GM21390 (cell line): Measurements from ENCODE around the gene PSMG3.
A peak's percentile ranks its signal among the peaks of the same experiment; 100 is the strongest.
"Not testable (repeated sequence)": the region's sequence is repeated elsewhere in the genome, so short reads cannot be mapped to it uniquely, and the experiment has no call there.

Experiments used
- ATAC-seq: cut with Tn5 transposase; IDR thresholded peaks from one replicate; pipeline ENCODE4 v1.9.1; 2021; ENCODE audit not compliant: unreplicated experiment

PSMG3 gene

DNA sequence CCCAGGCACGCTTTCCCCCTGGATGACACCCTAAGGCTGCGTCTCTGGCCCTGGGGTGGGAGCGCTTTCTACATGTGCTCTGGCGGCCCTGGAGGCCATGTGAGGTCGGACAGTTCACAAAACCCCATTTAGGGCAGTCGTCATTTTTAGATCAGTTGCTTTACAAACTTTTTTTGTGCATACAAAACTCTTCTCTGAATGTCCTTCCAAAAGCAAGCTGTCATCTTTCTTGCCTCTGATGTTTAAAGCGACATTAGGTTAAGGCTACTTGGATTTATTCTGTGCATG lies 33.4 kb downstream of the PSMG3 start:
- ATAC-seq: no peak

DNA sequence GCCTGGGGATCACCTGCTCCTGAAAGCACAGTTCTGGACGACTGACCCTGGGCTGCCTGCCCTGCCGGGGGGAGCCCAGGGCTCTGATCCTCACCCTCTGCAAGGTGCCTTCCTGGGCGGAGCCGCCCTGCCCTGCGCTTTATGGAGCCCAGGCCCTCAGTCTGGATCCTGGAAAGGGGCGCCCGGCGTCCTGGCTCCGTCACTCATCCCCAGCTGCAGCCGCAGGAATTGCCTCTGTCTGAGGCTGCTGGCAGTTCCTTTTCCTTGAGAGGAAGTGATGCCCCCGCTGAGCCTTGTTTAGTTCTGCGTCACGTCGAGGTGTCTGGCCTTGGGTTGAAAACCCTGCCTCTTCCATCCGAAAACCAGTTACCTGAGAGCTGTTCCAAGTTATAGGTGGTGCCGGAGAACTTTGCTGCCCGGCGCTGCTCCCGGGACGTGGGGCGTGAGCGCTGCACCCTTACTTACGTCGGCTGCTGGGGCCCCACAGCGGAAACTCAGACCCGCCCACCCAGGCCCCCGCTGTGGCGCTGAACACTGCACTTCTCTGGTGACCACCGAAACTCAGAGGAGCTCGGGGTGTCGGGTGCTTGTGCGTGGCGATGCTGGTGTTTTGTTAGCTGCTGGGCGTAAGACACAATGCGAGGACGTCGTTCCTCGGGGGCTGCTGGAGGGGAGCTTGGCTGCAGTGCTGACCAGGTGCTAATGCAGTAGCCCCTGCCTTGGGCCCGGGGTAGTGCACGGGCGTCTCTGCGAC lies 34.0 kb downstream of the PSMG3 start:
- ATAC-seq: no peak

DNA sequence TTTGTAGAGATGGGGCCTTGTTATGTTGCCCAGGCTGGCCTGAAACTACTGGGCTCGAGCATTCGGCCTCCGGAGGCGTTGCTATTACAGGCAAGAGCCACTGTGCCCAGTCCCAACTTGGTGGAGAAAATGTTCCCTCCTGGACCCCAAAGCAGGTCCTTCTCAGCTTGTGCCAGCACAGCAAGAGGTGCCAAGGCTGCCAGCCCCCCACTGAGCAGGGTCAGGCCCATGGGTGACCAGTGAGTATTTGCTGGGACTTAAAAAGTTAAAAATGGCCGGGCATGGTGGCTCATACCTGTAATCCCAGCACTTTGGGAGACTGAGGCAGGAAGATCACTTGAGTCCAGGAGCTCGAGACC lies 34.8 kb downstream of the PSMG3 start:
- no peak for ATAC-seq

DNA sequence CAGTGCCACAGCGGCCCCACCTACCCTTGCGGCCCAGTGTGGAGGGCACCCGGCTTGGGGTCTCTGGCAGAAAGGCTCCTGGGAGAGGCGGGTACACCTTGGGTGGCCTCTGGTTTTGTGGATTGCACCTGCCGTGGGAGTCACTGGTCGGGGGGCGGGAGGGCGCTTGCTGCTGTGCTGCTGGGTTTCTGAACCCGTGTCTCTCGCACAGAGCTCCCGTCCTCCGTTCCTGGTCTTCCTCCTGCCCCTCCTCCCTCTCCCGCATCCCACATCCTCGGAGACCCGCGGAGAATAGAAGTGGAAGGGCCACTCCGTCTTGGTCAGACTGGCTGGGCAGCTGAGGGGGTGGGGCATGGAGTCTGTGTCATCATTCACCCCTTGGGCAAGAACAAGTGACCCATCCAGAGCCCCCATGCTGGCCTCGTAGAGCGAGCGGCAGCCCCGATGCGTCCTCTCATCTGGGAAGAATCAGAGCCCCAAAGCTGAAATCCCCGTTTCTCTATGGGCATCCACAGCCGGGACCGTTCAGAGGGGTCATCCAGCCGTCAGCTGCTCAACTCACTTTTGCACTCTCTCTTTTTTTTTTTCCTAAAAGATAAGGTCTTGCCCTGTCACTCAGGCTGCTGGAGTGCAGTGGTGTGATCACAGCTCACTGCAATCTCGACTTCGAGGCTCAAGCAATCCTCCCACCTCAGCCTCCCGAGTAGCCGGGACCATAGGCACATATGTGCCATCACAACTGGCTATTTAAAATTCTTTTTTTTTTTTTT lies 35.3 kb downstream of the PSMG3 start:
- no peak for ATAC-seq

DNA sequence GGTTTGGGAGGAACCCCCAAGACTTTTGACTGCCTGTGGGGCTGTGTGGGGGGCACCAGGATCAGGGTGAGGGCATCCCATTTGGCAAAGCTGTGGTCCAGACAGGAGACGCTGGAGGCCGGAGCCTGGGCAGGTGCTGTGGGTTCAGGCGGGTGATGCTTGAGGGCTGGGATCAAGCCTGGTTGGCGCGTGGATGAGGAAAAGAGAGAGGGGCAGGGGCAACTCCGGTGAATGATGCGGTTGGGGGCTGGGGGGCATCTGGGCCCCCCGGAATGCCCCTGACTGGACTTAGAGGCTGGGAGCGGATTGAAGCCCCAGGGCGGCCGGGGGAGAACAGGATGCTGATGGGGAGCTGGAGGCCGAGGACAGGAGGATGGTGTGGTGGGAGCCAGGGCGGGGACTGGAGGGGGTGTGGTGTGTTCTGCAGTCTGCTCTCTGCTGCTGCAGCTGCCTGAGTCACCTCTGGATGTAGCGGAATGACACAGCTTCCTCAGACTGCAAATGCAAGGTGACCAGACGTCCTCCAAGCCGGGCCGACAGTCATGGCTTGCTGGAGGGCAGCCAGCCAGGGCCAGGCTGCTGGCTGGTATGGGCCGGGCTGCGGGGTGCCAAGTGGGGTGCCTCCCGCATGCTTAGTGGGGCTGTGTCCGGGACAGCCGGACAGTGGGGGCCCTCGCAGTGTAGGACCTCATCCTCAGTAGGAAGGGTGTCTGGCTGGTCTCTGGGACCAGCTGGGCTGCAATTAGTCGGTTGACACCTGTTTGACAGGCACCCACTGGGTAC lies 36.1 kb downstream of the PSMG3 start:
- ATAC-seq: no peak

DNA sequence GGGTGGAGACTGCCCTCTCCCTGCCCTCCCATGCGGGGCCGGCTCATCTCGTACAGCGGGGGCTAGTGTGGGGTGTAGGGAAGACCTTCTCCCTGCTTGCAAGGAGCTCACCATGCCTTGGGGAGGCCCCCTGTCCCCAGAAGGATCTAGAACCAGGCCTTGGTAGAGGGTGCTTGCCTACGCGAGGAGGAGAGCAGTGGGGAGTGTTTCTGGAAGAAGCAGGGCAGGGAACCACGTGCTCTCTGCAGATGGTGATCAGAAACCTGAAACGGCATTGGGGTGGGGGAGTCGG lies 36.6 kb downstream of the PSMG3 start:
- no peak for ATAC-seq

DNA sequence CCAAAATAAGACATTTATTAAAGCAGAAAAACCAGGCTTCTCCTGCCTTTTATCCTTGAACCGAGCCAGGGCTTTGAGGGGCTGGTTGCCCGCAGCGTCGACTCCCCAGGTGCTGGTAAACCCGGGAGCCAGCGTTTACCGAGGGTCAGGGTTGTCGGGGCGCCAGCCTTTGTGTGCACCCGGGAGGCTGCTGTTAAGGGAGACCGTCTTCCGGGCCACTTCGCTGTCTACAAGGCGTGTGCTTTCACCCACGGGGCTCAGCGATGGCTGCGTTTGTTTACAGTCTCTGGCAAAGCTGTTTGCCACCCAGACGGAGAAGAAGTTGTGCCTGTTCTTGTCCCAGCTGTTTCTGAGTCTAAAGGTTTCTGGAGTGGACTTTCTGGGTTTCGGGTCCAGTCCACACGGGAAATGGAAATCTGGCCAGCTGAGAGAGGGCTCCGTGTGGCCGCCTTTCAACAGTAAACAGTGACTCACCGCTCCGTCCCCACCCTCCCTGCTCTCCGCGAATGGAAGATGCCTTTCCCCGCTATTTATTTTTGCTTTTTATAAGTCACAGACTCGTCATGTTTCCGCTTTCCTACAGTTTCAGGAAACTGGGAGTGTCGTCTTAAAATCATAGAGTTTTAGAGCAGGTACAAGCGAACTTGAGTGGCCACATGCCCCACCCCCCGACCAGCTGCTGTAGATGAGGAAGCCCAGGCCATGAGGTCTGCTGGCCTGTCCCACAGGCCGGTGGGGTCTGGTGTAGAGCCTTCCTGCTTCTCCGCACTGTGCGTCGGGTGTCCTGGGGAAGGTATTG lies 37.2 kb downstream of the PSMG3 start:
- ATAC-seq: no peak

DNA sequence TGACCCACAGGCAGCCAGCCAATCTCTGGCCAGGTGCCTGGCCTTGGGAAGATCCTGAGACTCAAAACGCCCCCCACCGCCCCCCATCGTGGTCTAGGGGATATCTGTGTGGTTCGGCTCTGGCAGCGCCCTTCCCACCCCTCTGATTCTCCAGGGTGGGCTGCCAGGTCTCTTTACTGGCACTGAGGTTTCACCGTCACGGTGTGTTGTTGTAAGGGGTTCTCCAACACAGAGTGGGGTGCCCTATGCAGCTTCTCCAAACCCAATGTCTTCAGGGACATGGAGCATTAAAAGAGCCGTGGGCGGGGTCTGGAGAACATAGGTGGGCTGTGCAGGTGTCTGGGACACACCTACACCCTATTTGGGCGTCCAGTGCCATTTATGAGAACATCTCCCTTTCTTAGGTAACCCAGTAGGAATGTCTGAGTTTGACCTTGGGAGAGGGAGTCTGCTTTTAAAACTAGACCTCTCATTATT lies 37.8 kb downstream of the PSMG3 start:
- no peak for ATAC-seq

DNA sequence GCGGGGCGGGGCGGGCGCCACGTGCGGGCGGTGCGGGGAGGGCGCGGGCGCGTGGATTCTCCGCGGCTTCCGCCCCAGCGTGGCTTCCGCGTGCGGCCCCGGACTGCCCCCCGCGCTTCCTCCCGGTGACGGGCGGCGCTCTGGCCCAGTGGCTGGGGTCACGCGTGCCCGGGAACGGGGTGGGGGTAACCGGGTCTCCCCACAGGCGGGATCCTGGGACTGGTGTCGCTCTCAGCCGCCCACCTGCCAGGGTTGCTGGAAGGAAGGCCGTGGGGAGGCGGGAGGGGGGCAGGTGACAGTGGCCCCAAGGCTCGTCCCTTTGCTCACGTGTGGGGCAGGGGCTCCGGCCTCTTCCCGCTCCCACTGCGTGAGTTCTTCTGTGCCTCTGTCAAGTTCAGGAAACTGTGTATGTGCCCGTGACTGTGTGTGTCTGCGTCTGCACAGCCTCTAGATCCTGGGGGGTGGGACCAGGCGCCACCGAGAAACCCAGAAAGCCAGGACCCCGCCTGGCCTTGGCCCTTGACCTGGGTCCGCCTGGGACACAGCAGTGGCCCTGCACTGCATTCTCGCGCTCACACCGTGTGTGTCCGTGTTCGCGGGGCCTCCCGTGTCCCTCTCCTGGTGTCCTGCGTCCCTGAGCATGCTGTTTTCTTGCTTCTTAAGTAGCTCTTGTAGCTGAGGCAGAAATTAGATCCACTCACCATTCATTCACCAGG lies 38.4 kb downstream of the PSMG3 start:
- peak; percentile 19 for ATAC-seq

DNA sequence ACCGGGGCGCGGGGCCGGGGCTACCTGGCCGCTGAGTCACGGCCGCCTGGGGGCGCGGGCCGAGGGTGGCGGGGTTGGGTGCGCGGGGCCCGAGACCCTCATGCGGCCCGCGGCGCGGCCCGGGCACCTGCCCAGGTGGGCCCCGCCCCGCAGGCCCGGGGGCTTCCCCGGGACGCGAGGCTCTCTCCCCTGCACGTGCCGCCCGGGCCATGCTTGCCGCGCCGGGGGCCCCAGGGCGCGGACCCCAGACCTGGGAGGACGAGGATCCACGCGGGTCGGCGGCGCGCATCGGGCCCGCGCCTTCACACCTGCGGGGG lies 38.9 kb downstream of the PSMG3 start:
- ATAC-seq: peak; percentile 9

DNA sequence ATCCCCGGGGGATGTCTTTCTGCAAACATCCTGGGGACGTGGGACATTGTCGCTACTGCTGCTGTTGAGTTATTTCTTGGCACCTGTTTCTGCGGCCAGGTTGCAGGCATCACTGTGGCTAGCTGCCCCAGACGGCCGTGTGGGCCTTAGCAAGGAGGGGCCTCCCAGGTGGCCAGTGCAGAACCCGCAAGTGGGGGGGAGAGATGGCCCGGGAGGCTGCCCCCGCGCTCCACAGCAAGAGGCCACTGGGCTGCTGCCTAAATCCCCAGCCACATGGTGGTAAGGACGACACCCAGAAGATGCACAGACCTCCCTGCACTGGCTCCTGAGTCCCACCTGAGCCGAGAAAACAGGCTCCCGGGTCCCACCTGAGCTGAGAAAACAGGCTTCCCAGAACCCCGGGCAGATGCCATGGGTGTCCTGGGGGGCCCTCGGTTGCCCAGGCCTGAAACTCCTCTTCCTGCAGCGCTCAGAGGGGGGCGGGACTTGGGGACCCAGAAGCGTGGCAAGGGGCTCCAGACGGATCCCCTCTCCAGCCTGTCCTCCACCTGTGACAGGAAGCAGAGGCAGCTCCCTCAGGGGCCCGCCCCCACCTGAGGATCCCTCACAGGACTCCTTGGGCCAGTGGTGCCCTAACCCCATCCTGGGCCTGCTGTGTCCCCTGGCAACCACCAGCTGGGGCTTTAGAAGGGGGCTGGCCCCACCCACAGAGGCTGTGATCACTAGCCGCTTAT lies 40.3 kb downstream of the PSMG3 start:
- no peak for ATAC-seq

DNA sequence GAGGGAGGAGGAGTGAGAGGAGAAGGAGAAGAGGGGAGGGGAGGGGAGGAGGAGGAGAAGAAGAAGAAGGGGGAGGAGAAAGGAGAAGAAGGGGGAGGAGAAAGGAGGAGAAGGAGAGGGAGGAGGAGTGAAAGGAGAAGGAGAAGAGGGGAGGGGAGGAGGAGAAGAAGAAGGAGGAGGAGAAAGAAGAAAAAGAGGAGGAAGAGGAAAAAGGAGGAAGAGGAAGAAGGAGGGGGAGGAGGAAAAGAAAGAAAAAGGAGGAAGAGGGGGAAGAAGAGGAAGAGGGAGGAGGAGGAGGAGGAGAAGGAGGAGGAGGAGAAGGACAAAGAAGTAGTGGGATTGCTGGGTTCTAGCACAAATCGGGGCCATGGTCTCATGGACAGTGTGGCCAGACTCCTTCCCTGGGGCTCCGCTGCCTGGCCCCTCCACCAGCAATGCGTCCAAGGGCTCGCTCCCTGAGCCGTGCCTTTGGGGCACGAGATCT lies 43.5 kb downstream of the PSMG3 start:
- ATAC-seq: no peak

DNA sequence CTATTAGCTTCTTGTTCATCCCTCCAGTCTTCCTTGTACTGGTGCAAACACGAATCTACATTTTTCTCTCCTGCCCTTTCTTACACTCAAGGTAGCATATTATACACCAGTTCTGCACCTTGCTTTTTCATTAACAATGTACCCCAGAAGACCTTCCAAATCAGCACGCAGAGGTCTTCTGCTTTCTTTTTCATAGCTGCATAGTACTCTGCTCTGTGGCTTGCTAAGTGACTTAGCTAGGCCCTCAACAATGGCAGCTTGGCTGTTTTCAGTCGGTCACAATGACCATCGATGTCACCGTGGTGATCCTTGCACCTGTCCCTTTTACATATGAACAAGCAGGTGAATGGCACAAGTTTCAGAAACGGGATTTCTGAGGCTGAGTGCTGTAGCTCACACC lies 44.4 kb downstream of the PSMG3 start:
- no peak for ATAC-seq

DNA sequence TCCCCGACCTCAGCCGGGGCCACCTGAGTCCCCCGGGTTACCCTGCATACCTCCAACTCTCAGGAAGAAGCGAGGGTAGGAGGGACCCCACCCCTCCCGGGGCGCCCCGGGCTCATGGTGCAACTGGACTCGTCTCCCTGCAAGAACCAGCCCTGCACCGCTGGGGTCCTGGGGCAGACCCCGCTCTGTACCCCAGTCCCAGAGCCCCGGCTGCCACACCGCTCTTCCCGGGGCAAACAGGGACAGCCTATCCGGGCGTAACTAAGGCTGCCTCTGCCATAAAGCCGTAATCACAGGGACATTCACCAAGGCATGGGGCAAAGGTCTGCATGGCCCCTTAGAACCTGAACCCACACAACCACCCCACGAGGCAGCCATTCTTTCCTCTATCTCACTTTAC lies 46.0 kb downstream of the PSMG3 start:
- no peak for ATAC-seq

DNA sequence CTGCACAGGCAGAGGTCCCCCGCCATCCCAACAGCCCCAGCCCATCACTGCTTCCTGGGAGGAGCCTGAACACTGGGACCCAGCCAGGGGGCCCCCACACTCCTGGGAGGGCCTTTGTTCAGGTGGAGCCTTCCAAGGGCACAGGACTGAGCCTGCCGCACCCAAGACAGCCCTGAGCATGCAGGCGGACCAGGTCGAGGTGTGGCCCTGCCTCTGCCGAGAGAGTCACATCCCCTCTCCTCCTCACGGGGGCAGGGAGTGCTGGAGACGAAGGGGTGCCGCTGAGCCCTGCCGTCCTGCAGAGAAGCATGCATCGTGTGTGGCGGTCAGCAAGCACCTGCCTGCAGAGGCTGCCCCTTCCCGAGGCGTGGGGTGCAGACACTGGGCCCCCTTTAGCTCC lies 46.6 kb downstream of the PSMG3 start:
- no peak for ATAC-seq

DNA sequence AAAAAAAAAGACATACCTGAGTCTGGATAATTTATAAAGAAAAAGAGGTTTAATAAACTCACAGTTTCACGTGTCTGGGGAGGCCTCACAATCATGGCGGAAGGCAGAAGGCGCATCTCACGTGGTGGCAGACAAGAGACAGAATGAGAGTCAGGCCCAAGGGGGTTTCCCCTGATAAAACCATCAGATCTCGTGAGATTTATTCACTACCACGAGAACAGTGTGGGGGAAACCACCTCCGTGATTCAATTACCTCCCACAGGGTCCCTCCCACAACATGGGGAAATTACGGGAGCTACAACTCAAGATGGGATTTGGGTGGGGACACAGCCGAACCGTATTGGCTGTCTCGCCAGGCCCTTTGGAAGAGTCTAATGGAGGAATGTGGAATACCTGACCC lies 48.4 kb downstream of the PSMG3 start:
- no peak for ATAC-seq

DNA sequence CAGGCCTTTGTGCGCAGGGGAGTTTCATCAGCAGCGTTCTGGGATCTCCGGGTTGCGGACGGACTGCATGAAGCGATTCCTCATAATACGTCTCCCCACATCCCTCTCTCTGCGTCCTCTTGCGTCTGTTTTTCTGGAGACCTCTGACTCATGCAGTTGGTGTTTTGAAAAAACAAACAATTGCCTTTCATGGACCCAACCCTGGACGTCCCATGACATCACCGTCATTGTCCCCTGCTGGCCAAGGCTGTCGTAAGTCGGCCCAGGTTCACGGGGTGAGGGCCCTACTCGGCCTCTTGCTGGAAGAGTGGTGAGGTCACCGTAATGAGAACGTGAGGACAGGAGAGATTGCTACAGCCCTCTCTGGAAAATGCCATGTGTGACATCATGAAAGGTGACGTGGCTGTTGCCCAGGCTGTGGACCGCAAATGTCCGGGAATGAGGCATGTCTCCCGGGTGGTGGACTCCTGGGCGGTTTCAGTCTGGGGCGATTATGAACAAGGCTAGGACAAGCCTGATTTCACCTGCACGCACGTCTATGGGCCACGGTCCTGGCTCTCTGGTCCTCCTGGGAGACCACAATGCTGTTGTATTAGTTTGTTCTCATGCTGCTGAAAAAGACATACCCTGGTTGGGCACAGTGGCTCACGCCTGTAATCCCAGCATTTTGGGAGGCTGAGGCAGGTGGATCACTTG lies 49.1 kb downstream of the PSMG3 start:
- no peak for ATAC-seq

DNA sequence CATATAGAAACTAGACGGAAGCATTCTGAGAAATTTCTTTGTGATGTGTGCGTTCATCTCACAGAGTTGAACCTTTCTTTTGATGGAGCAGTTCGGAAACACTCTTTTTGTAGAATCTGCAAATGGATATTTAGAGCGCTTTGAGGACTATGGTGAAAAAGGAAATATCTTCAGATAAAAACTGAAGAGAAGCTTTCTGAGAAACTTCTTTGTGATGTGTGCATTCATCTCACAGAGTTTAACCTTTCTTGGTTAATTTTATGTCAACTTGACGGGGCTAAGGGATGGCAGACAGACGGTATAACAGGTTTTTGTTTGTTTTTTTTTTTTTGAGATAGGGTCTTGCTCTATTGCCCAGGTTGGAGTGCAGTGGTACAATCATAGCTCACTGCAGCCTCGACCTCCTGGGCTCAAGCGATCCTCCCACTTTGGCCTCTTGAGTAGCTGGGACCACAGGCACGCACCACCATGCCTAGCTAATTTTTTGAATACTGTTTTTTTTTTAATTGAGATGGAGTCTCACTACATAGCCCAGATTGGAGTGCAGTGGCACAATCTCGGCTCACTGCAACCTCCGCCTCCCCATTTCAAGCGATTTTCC lies 50.4 kb downstream of the PSMG3 start:
- ATAC-seq: not testable (repeated sequence)
